ENCODE measurements around the gene KIF6. TPM values are rescaled to one million over a fixed set of nuclear protein-coding genes. Genes with fewer than 3 reads are reported as not detected.

KIF6 gene
- total RNA-seq, 1 donor from 2014 or later: not detected

- Histone ChIP-seq H3K27me3 (ENCODE audit: control insufficient read depth, insufficient read depth, low read length) (no peaks in the 10 kb centered on the region), H3K4me3 (ENCODE audit: low read depth, low read length) (no peak overlapping the region), H3K36me3 (ENCODE audit: control insufficient read depth, insufficient read depth, low read length) (no peaks in the 10 kb centered on the region)
- TF ChIP-seq, protein P1, sequence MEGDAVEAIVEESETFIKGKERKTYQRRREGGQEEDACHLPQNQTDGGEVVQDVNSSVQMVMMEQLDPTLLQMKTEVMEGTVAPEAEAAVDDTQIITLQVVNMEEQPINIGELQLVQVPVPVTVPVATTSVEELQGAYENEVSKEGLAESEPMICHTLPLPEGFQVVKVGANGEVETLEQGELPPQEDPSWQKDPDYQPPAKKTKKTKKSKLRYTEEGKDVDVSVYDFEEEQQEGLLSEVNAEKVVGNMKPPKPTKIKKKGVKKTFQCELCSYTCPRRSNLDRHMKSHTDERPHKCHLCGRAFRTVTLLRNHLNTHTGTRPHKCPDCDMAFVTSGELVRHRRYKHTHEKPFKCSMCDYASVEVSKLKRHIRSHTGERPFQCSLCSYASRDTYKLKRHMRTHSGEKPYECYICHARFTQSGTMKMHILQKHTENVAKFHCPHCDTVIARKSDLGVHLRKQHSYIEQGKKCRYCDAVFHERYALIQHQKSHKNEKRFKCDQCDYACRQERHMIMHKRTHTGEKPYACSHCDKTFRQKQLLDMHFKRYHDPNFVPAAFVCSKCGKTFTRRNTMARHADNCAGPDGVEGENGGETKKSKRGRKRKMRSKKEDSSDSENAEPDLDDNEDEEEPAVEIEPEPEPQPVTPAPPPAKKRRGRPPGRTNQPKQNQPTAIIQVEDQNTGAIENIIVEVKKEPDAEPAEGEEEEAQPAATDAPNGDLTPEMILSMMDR (IDR thresholded peaks at IDR 0.05; ENCODE audit: insufficient read depth, low read length, severe bottlenecking): no peak
- DNase-seq (ENCODE audit: low read depth) (no peak), FAIRE-seq (no peak)
Measured at GRCh38 chr6:39403304-39403703, 321.9 kb downstream of the KIF6 start.

GRCh38 chr6:39402239-39402751 lies 322.9 kb downstream of the KIF6 start:
- H3K36me3 ChIP-seq (ENCODE audit: control insufficient read depth, insufficient read depth, low read length): no peaks in the 10 kb centered on the region
- no peak for DNase-seq (ENCODE audit: low read depth)
- TF ChIP-seq, protein P1 (IDR thresholded peaks at IDR 0.05; ENCODE audit: insufficient read depth, low read length, severe bottlenecking): no peak
- H3K4me3 ChIP-seq (ENCODE audit: low read depth, low read length): no peak overlapping the region
- H3K27me3 ChIP-seq (ENCODE audit: control insufficient read depth, insufficient read depth, low read length): no peaks in the 10 kb centered on the region
- FAIRE-seq: no peak

- FAIRE-seq (no peak), DNase-seq (ENCODE audit: low read depth) (no peak)
- no peak overlapping the region for H3K4me3 ChIP-seq (ENCODE audit: low read depth, low read length)
- TF ChIP-seq, protein P1 (IDR thresholded peaks at IDR 0.05; ENCODE audit: insufficient read depth, low read length, severe bottlenecking): no peak
- no peaks in the 10 kb centered on the region for H3K36me3 ChIP-seq (ENCODE audit: control insufficient read depth, insufficient read depth, low read length)
- H3K27me3 ChIP-seq (ENCODE audit: control insufficient read depth, insufficient read depth, low read length): no peaks in the 10 kb centered on the region
Measured at GRCh38 chr6:39401376-39401775, 323.8 kb downstream of the KIF6 start.

- FAIRE-seq: no peak
- H3K27me3 ChIP-seq (ENCODE audit: control insufficient read depth, insufficient read depth, low read length): no peaks in the 10 kb centered on the region
- DNase-seq (ENCODE audit: low read depth): no peak
- no peak overlapping the region for H3K4me3 ChIP-seq (ENCODE audit: low read depth, low read length)
- TF ChIP-seq, protein P1 (IDR thresholded peaks at IDR 0.05; ENCODE audit: insufficient read depth, low read length, severe bottlenecking): no peak
- H3K36me3 ChIP-seq (ENCODE audit: control insufficient read depth, insufficient read depth, low read length): no peaks in the 10 kb centered on the region
Measured at GRCh38 chr6:39400026-39400425, 325.2 kb downstream of the KIF6 start.

GRCh38 chr6:39396854-39397253 lies 328.4 kb downstream of the KIF6 start:
- no peak for FAIRE-seq
- no peak for DNase-seq (ENCODE audit: low read depth)
- TF ChIP-seq, protein P1 (IDR thresholded peaks at IDR 0.05; ENCODE audit: insufficient read depth, low read length, severe bottlenecking): no peak
- Histone ChIP-seq H3K27me3 (ENCODE audit: control insufficient read depth, insufficient read depth, low read length) (no peaks in the 10 kb centered on the region), H3K4me3 (ENCODE audit: low read depth, low read length) (no peak overlapping the region), H3K36me3 (ENCODE audit: control insufficient read depth, insufficient read depth, low read length) (no peaks in the 10 kb centered on the region)

DNA sequence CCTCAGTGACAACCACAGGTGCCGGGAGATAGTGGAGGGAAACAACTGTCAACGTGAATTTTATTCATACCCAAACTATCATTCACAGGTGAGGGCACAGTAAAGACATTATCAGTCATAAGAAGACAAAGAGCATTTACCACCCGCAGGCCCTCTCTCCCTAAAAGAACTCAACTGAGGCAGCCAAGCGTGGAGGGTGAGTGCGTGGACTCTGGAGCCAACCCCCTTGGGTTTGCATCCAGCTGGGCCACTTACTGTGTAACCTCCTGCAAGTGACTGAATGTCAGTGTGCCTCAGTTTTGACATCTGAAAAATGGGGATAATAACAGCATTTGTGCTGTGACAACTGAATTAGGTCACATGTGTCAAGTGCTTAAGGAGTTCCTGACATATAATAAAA lies 332.1 kb downstream of the KIF6 start:
- FAIRE-seq (no peak), DNase-seq (ENCODE audit: low read depth) (no peak)
- TF ChIP-seq, protein P1 (IDR thresholded peaks at IDR 0.05; ENCODE audit: insufficient read depth, low read length, severe bottlenecking): no peak
- H3K27me3 ChIP-seq (ENCODE audit: control insufficient read depth, insufficient read depth, low read length): no peaks in the 10 kb centered on the region
- no peak overlapping the region for H3K4me3 ChIP-seq (ENCODE audit: low read depth, low read length)
- no peaks in the 10 kb centered on the region for H3K36me3 ChIP-seq (ENCODE audit: control insufficient read depth, insufficient read depth, low read length)

Data from bronchial epithelial cell (primary cell).